ENCODE data around the gene NCAPG.

NCAPG gene

GRCh38 chr4:17766826-17767458 lies 43.8 kb upstream of the NCAPG start:
- TF ChIP-seq CTCF (IDR thresholded peaks at IDR 0.05; ENCODE audit: low read length, missing control alignments): no peak
- DNase-seq (ENCODE audit: low read depth): no peak
- no peak overlapping the region for H3K4me3 ChIP-seq (replicated peaks; ENCODE audit: low read depth, low read length)

GRCh38 chr4:17769406-17770174 lies 41.2 kb upstream of the NCAPG start:
- no peak for TF ChIP-seq CTCF (IDR thresholded peaks at IDR 0.05; ENCODE audit: low read length, missing control alignments)
- DNase-seq (ENCODE audit: low read depth): no peak
- H3K4me3 ChIP-seq (replicated peaks; ENCODE audit: low read depth, low read length): no peak overlapping the region

- DNase-seq (ENCODE audit: low read depth): peak; percentile 59
- no peak overlapping the region for H3K4me3 ChIP-seq (replicated peaks; ENCODE audit: low read depth, low read length)
These were observed 39.9 kb upstream of the NCAPG start for GRCh38 chr4:17770845-17771244.

GRCh38 chr4:17771284-17771908 lies 39.4 kb upstream of the NCAPG start:
- no peak for DNase-seq (ENCODE audit: low read depth)
- H3K4me3 ChIP-seq (replicated peaks; ENCODE audit: low read depth, low read length): no peak overlapping the region
- TF ChIP-seq CTCF (IDR thresholded peaks at IDR 0.05; ENCODE audit: low read length, missing control alignments): no peak

More at GRCh38 chr4:17770845-17771244, 39.9 kb upstream of the NCAPG start:
- no peak for TF ChIP-seq CTCF (IDR thresholded peaks at IDR 0.05; ENCODE audit: low read length, missing control alignments)

GRCh38 chr4:17773135-17773698 lies 37.6 kb upstream of the NCAPG start:
- no peak for TF ChIP-seq CTCF (IDR thresholded peaks at IDR 0.05; ENCODE audit: low read length, missing control alignments)
- no peak for DNase-seq (ENCODE audit: low read depth)
- H3K4me3 ChIP-seq (replicated peaks; ENCODE audit: low read depth, low read length): no peak overlapping the region

- no peak overlapping the region for H3K4me3 ChIP-seq (replicated peaks; ENCODE audit: low read depth, low read length)
- no peak for TF ChIP-seq CTCF (IDR thresholded peaks at IDR 0.05; ENCODE audit: low read length, missing control alignments)
- DNase-seq (ENCODE audit: low read depth): no peak
These were observed 32.3 kb upstream of the NCAPG start for GRCh38 chr4:17778431-17778830.

Measured in fibroblast of pulmonary artery (primary cell).